SJCRH30 (cell line): ENCODE data around the gene ZBED6. TPM values are rescaled to one million over a fixed set of nuclear protein-coding genes. Genes with fewer than 3 reads are reported as not detected.
"Not testable (repeated sequence)": the region's sequence is repeated elsewhere in the genome, so short reads cannot be mapped to it uniquely, and the experiment has no call there.

ENCODE experiments used
- DNase-seq, 2 experiments: peaks; one replicate each; pipeline ENCODE4 v3.0.0-alpha.2; 2015 to 2020
- H3K27ac ChIP-seq: fragments of 250-450 bp; sonication (Bioruptor Pico); 2 replicates; pipeline ENCODE4 v1.5.1; 2020; ENCODE audit warnings: mild to moderate bottlenecking, moderate library complexity
- H3K27me3 ChIP-seq: fragments of 250-450 bp; sonication (Bioruptor Pico); 2 replicates; pipeline ENCODE4 v1.5.1; 2020; ENCODE audit warnings: mild to moderate bottlenecking, moderate library complexity
- H3K36me3 ChIP-seq: fragments of 250-450 bp; sonication (Bioruptor Pico); 2 replicates; pipeline ENCODE4 v1.5.1; 2020; ENCODE audit warnings: mild to moderate bottlenecking, moderate library complexity
- H3K4me1 ChIP-seq: fragments of 250-450 bp; sonication (Bioruptor Pico); 2 replicates; pipeline ENCODE4 v1.5.1; 2020; ENCODE audit warnings: mild to moderate bottlenecking, moderate library complexity
- H3K4me3 ChIP-seq: fragments of 250-450 bp; sonication (Bioruptor Pico); 2 replicates; pipeline ENCODE4 v1.5.1; 2020; ENCODE audit warnings: mild to moderate bottlenecking, moderate library complexity
- H3K9me3 ChIP-seq: fragments of 250-450 bp; sonication (Bioruptor Pico); replicated peaks from 2 replicates; pipeline ENCODE4 v1.5.1; 2020; ENCODE audit warnings: mild to moderate bottlenecking, moderate library complexity
- total RNA-seq: library from RNA; depleted of rRNA; stranded (reverse); fragments of >200 nt; shearing (Covaris generic); gene quantifications from 2 replicates; pipeline ENCODE4 v1.2.3, GENCODE V29; 2014; rRNA removed

The ZBED6 gene
- total RNA-seq: 21.4 and 21.7 TPM in 2 replicates

GRCh38 chr1:203795441-203796235, at the start of gene ZBED6, which contains the start of gene ZC3H11A:
Gene ZBED6 (plus strand): TSS chr1:203795623. CDS start chr1:203797523, 1,900 bp downstream.
Gene ZC3H11A (plus strand): TSS chr1:203795623. CDS start chr1:203817071, 21,448 bp downstream.
- DNase-seq: peak; percentile 99 to 100
- H3K27me3 ChIP-seq: no peaks in the 10 kb centered on the region

GRCh38 chr1:203746281-203746680, 49.1 kb upstream of the ZBED6 start:
- H3K9me3 ChIP-seq: no peaks in the 10 kb centered on the region

More at GRCh38 chr1:203795441-203796235, at the start of gene ZBED6, which contains the start of gene ZC3H11A:
- peak within 1 kb of the TSS; percentile 81 for H3K4me3 ChIP-seq
- H3K4me1 ChIP-seq: peaks cover 12% of the 10 kb centered on the region; the same call in 1 of the 2 replicates
- peak within 1 kb of the TSS; percentile 92 for H3K27ac ChIP-seq
- no peaks in the 10 kb centered on the region for H3K9me3 ChIP-seq
- peaks cover 43% of the 10 kb centered on the region for H3K36me3 ChIP-seq

GRCh38 chr1:203751051-203751450, 44.4 kb upstream of the ZBED6 start:
- no peak overlapping the region for H3K27ac ChIP-seq
- no peaks in the 10 kb centered on the region for H3K9me3 ChIP-seq
- no peak overlapping the region for H3K4me3 ChIP-seq
- H3K36me3 ChIP-seq: no peaks in the 10 kb centered on the region
- DNase-seq: no peak
- H3K4me1 ChIP-seq: peaks cover 3% of the 10 kb centered on the region; the same call in 1 of the 2 replicates
- H3K27me3 ChIP-seq: no peaks in the 10 kb centered on the region

More at GRCh38 chr1:203746281-203746680, 49.1 kb upstream of the ZBED6 start:
- H3K4me1 ChIP-seq: peaks cover 13% of the 10 kb centered on the region
- no peak for DNase-seq
- H3K27ac ChIP-seq: no peak overlapping the region
- H3K36me3 ChIP-seq: no peaks in the 10 kb centered on the region
- H3K27me3 ChIP-seq: no peaks in the 10 kb centered on the region
- no peak overlapping the region for H3K4me3 ChIP-seq

- not testable (repeated sequence) for DNase-seq, H3K4me3 ChIP-seq, H3K4me1 ChIP-seq, H3K36me3 ChIP-seq, H3K27me3 ChIP-seq, H3K27ac ChIP-seq, H3K9me3 ChIP-seq
Measured at GRCh38 chr1:203751618-203752361, 43.6 kb upstream of the ZBED6 start.

- Histone ChIP-seq H3K27me3 (no peaks in the 10 kb centered on the region), H3K4me1 (peaks cover 3% of the 10 kb centered on the region; the same call in 1 of the 2 replicates), H3K27ac (no peak overlapping the region), H3K4me3 (no peak overlapping the region), H3K9me3 (no peaks in the 10 kb centered on the region), H3K36me3 (no peaks in the 10 kb centered on the region)
- no peak for DNase-seq
Measured at GRCh38 chr1:203754455-203754864, 41.0 kb upstream of the ZBED6 start.

GRCh38 chr1:203756036-203756435, 39.4 kb upstream of the ZBED6 start:
- Histone ChIP-seq H3K27me3 (no peaks in the 10 kb centered on the region), H3K4me1 (no peaks in the 10 kb centered on the region), H3K4me3 (no peak overlapping the region), H3K36me3 (no peaks in the 10 kb centered on the region), H3K27ac (no peak overlapping the region), H3K9me3 (no peaks in the 10 kb centered on the region)
- no peak for DNase-seq

GRCh38 chr1:203758749-203759148, 36.7 kb upstream of the ZBED6 start:
- not testable (repeated sequence) for H3K4me1 ChIP-seq, H3K4me3 ChIP-seq, H3K36me3 ChIP-seq, H3K9me3 ChIP-seq, DNase-seq, H3K27ac ChIP-seq, H3K27me3 ChIP-seq

GRCh38 chr1:203760506-203760905, 34.9 kb upstream of the ZBED6 start:
- H3K4me3 ChIP-seq: no peak overlapping the region
- no peaks in the 10 kb centered on the region for H3K4me1 ChIP-seq
- no peak for DNase-seq
- no peaks in the 10 kb centered on the region for H3K36me3 ChIP-seq
- no peaks in the 10 kb centered on the region for H3K27me3 ChIP-seq
- H3K9me3 ChIP-seq: no peaks in the 10 kb centered on the region
- H3K27ac ChIP-seq: no peak overlapping the region

- H3K9me3 ChIP-seq, DNase-seq, H3K4me1 ChIP-seq, H3K4me3 ChIP-seq, H3K27ac ChIP-seq, H3K36me3 ChIP-seq, H3K27me3 ChIP-seq: not testable (repeated sequence)
Measured at GRCh38 chr1:203761958-203762357, 33.5 kb upstream of the ZBED6 start.

GRCh38 chr1:203763505-203763904, 31.9 kb upstream of the ZBED6 start:
- Histone ChIP-seq H3K4me1 (no peaks in the 10 kb centered on the region), H3K36me3 (no peaks in the 10 kb centered on the region), H3K27me3 (no peaks in the 10 kb centered on the region; the same call in 1 of the 2 replicates), H3K27ac (no peak overlapping the region), H3K9me3 (no peaks in the 10 kb centered on the region), H3K4me3 (no peak overlapping the region)
- DNase-seq: no peak

- no peaks in the 10 kb centered on the region for H3K4me1 ChIP-seq
- no peak overlapping the region for H3K27ac ChIP-seq
- no peaks in the 10 kb centered on the region for H3K36me3 ChIP-seq
- no peaks in the 10 kb centered on the region for H3K9me3 ChIP-seq
- no peak for DNase-seq
- no peaks in the 10 kb centered on the region; the same call in 1 of the 2 replicates for H3K27me3 ChIP-seq
- no peak overlapping the region for H3K4me3 ChIP-seq
Measured at GRCh38 chr1:203764105-203765028, 31.1 kb upstream of the ZBED6 start.

- no peak for DNase-seq
- Histone ChIP-seq H3K4me1 (no peaks in the 10 kb centered on the region), H3K36me3 (no peaks in the 10 kb centered on the region), H3K27me3 (no peaks in the 10 kb centered on the region; the same call in 1 of the 2 replicates), H3K4me3 (no peak within 1 kb of the TSS), H3K27ac (no peak within 1 kb of the TSS), H3K9me3 (no peaks in the 10 kb centered on the region)
Measured at GRCh38 chr1:203765029-203765837, 30.2 kb upstream of the ZBED6 start, which contains the start of gene LAX1. Gene LAX1 (plus strand): TSS chr1:203765183. CDS start chr1:203765566, 383 bp downstream.

GRCh38 chr1:203768256-203768655, 27.2 kb upstream of the ZBED6 start:
- H3K9me3 ChIP-seq: no peaks in the 10 kb centered on the region
- H3K36me3 ChIP-seq: no peaks in the 10 kb centered on the region
- no peak overlapping the region for H3K27ac ChIP-seq
- H3K4me3 ChIP-seq: no peak overlapping the region
- no peaks in the 10 kb centered on the region for H3K4me1 ChIP-seq
- DNase-seq: no peak
- H3K27me3 ChIP-seq: no peaks in the 10 kb centered on the region; the same call in 1 of the 2 replicates
